ENCODE results near the gene NKX2-3.

NKX2-3 gene

DNA sequence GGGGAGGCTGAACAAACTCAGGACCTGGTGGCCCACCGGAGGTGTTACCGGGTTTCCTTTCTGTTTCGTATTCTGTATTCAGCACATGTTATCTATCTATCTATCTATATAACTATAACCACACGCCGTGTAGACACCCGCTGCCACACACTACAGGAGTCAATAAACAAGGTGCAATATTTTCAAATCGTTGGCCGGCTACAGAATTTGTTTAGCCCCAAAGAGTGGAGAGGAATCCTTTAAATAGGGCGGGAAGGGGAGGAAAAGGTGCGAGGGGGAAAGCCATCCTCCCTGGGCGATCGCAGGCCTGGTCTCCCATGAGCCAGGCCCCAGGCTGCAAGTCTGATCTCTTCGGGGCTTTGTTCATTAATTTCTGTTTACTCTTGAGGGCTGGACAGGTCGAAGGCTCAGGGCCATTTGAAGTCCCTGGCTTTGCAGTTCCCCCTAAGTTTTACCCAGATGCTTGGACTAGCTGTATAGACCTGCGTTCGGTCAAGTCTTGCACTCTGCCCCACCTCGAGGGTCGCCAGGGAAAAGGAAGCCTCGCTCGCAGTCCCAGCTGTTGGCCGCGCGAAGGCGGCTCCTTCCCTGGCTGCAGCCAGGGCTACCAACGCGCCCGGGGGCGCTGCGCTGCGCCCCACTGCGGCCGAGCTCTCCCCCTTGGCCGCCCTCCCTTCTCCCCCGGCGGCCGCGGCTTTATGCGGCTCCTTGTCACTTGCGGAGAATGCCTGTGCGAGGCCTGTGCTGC, 3.8 kb downstream of the NKX2-3 start:
- H3K4me3 ChIP-seq (ENCODE audit: control insufficient read depth, low read depth, low read length) = no peak overlapping the region
- DNase-seq (ENCODE audit: low read depth) = no peak
- no peak for TF ChIP-seq CTCF (conservative IDR thresholded peaks at IDR 0.05; ENCODE audit: control insufficient read depth, insufficient read depth, low read depth, low read length)

GRCh38 chr10:99537086-99537988, 4.6 kb downstream of the NKX2-3 start:
- TF ChIP-seq CTCF (conservative IDR thresholded peaks at IDR 0.05; ENCODE audit: control insufficient read depth, insufficient read depth, low read depth, low read length) = no peak
- no peak for DNase-seq (ENCODE audit: low read depth)
- no peak overlapping the region for H3K4me3 ChIP-seq (ENCODE audit: control insufficient read depth, low read depth, low read length)

- no peak for DNase-seq (ENCODE audit: low read depth)
- no peak for TF ChIP-seq CTCF (conservative IDR thresholded peaks at IDR 0.05; ENCODE audit: control insufficient read depth, insufficient read depth, low read depth, low read length)
- H3K4me3 ChIP-seq (ENCODE audit: control insufficient read depth, low read depth, low read length) = no peak overlapping the region
Observed at GRCh38 chr10:99537989-99538917, 5.5 kb downstream of the NKX2-3 start.

DNA sequence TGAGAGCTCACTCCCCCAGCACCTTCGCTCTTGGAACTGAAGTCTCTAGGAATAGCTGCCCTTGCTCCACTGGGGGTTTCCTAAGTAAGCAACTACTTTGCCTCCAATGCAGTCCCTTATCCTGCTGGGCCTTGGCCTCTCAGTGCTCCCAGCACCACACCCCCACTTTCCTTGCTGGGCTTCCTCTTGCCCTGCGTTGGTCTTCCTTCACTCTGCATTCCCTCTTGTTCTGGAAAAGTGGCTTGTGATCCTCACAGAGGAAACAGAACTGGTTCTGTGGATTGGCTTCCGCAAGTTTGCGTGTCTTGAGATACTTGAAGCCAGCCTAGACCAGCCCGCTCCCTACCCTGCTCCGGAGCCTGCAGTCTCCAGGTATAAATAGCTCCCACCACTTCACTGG, 6.4 kb downstream of the NKX2-3 start:
- H3K4me3 ChIP-seq (ENCODE audit: control insufficient read depth, low read depth, low read length) = no peak overlapping the region
- no peak for DNase-seq (ENCODE audit: low read depth)
- TF ChIP-seq CTCF (conservative IDR thresholded peaks at IDR 0.05; ENCODE audit: control insufficient read depth, insufficient read depth, low read depth, low read length) = no peak

DNA sequence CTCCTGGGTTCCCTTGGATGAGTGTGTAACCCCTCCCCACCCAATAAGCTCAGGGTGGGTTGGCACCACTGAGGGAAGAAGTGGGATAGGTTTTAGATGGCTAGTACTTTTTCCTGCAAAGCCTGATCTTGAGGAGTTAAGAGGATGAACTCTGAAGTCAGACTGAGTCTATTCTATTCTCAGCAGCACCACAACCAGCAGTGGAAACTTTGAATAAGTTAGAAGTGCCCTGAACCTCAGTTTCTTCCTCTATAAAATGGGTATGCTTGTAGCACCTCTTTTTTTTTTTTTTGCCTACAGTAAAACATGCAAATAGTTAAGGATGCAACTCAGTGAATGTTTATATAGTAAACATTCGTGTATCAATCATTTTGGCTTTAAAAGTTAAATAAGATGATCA, 7.1 kb downstream of the NKX2-3 start:
- DNase-seq (ENCODE audit: low read depth) = no peak
- no peak for TF ChIP-seq CTCF (conservative IDR thresholded peaks at IDR 0.05; ENCODE audit: control insufficient read depth, insufficient read depth, low read depth, low read length)
- H3K4me3 ChIP-seq (ENCODE audit: control insufficient read depth, low read depth, low read length) = no peak overlapping the region

DNA sequence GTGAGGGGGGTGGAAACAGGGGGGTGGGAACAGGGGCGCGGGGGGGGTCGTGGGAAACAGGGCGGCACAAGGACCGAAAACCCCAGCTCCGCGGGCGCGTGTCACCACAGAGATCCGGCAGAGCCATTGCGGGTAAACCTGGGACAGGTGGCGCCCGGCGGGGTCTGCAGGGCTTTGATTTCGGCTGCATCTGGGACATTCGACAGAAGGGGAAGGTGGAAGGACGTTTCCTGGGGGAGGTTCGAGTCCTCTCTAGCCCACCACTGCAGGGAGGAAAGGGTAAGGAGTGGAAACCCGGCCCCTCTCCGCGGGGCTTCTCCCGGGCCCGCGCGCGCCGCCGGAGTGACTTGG, 7.5 kb downstream of the NKX2-3 start:
- DNase-seq (ENCODE audit: low read depth) = no peak
- no peak overlapping the region for H3K4me3 ChIP-seq (ENCODE audit: control insufficient read depth, low read depth, low read length)
- TF ChIP-seq CTCF (conservative IDR thresholded peaks at IDR 0.05; ENCODE audit: control insufficient read depth, insufficient read depth, low read depth, low read length) = no peak

All from fibroblast of mammary gland (primary cell).